ENCODE results near the gene MICALL2.

Gene MICALL2

GRCh38 chr7:1407892-1408291 lies 51.4 kb downstream of the MICALL2 start:
- in situ Hi-C loops (cut with HindIII; ENCODE audit: low sequenced_read_pairs), result no loop called here
- DNase-seq (ENCODE audit: low read depth), result no peak
- H3K4me3 ChIP-seq (ENCODE audit: low read depth, low read length), result no peak overlapping the region
- no peak for TF ChIP-seq CTCF (IDR thresholded peaks at IDR 0.05; ENCODE audit: low read depth, low read length, missing control alignments)

GRCh38 chr7:1404898-1405548 lies 54.2 kb downstream of the MICALL2 start:
- in situ Hi-C loops (cut with HindIII; ENCODE audit: low sequenced_read_pairs), result no loop called here
- no peak for TF ChIP-seq CTCF (IDR thresholded peaks at IDR 0.05; ENCODE audit: low read depth, low read length, missing control alignments)
- no peak for DNase-seq (ENCODE audit: low read depth)

GRCh38 chr7:1404460-1404809 lies 54.8 kb downstream of the MICALL2 start:
- TF ChIP-seq CTCF (IDR thresholded peaks at IDR 0.05; ENCODE audit: low read depth, low read length, missing control alignments), result no peak
- DNase-seq (ENCODE audit: low read depth), result no peak
- in situ Hi-C loops (cut with HindIII; ENCODE audit: low sequenced_read_pairs), result no loop called here
- no peak overlapping the region for H3K4me3 ChIP-seq (ENCODE audit: low read depth, low read length)

More at GRCh38 chr7:1404898-1405548, 54.2 kb downstream of the MICALL2 start:
- no peak overlapping the region for H3K4me3 ChIP-seq (ENCODE audit: low read depth, low read length)

- peak; percentile 72 for DNase-seq (ENCODE audit: low read depth)
Measured at GRCh38 chr7:1403638-1404459, 55.4 kb downstream of the MICALL2 start.

GRCh38 chr7:1402791-1403637 lies 56.3 kb downstream of the MICALL2 start:
- in situ Hi-C loops (cut with HindIII; ENCODE audit: low sequenced_read_pairs), result no loop called here
- no peak overlapping the region for H3K4me3 ChIP-seq (ENCODE audit: low read depth, low read length)
- no peak for TF ChIP-seq CTCF (IDR thresholded peaks at IDR 0.05; ENCODE audit: low read depth, low read length, missing control alignments)
- no peak for DNase-seq (ENCODE audit: low read depth)

More at GRCh38 chr7:1403638-1404459, 55.4 kb downstream of the MICALL2 start:
- in situ Hi-C loops (cut with HindIII; ENCODE audit: low sequenced_read_pairs), result no loop called here
- H3K4me3 ChIP-seq (ENCODE audit: low read depth, low read length), result no peak overlapping the region
- TF ChIP-seq CTCF (IDR thresholded peaks at IDR 0.05; ENCODE audit: low read depth, low read length, missing control alignments), result peak; percentile 44

- no peak for TF ChIP-seq CTCF (IDR thresholded peaks at IDR 0.05; ENCODE audit: low read depth, low read length, missing control alignments)
- H3K4me3 ChIP-seq (ENCODE audit: low read depth, low read length), result no peak overlapping the region
- in situ Hi-C loops (cut with HindIII; ENCODE audit: low sequenced_read_pairs), result no loop called here
- no peak for DNase-seq (ENCODE audit: low read depth)
Measured at GRCh38 chr7:1402110-1402790, 57.0 kb downstream of the MICALL2 start.

All from astrocyte of the cerebellum (primary cell).